ENCODE measurements around the gene PTH2. TPM values are rescaled to one million over a fixed set of nuclear protein-coding genes. Genes with fewer than 3 reads are reported as not detected.

Gene PTH2
- polyA plus RNA-seq, 3 donors = not detected

- intact Hi-C loops (cut with micrococcal nuclease) = loop anchor here in 1 of 2 donors (10.0 kb wide), 1 partner anchor 53 kb away; no protein-coding TSS in a partner anchor
- H3K27ac ChIP-seq (ENCODE audit: low read depth in 1 of 2, low read length in 2 of 2) = no peak overlapping the region
- H3K36me3 Mint-ChIP-seq = peaks cover 0 to 23% of the 10 kb centered on the region in 2 donors
- H3K9me3 ChIP-seq (replicated peaks in 1 of 2; ENCODE audit: control insufficient read depth in 1 of 2, insufficient read depth in 1 of 2, low read length in 2 of 2) = peaks cover 7 to 51% of the 10 kb centered on the region in 2 donors
- H3K4me3 ChIP-seq (replicated peaks in 1 of 3; ENCODE audit: low read depth in 2 of 3, low read length in 3 of 3) = no peak overlapping the region
- no peaks in the 10 kb centered on the region for H4K20me1 ChIP-seq (ENCODE audit: insufficient read depth, low read length)
- WGBS (ENCODE audit: insufficient coverage) = 53% methylated on average over 7 of the region's 12 CpGs
- peaks cover 67 to 99% of the 10 kb centered on the region in 2 donors for H3K27me3 ChIP-seq (ENCODE audit: control insufficient read depth in 2 of 2, insufficient read depth in 2 of 2, low read length in 2 of 2)
- peaks cover 96 to 100% (median 97%) of the 10 kb centered on the region in 3 donors for H3K27me3 Mint-ChIP-seq (ENCODE audit: low read depth in 3 of 3)
- no peaks in the 10 kb centered on the region for H3K79me2 ChIP-seq (ENCODE audit: insufficient read depth, low read length)
- no peak overlapping the region for H3K4me2 ChIP-seq (replicated peaks; ENCODE audit: extremely low read depth, low read length, poor library complexity, severe bottlenecking)
- no peaks in the 10 kb centered on the region for H3K36me3 ChIP-seq (replicated peaks in 1 of 2; ENCODE audit: control insufficient read depth in 1 of 2, insufficient read depth in 2 of 2, low read length in 2 of 2)
- H2AFZ ChIP-seq (ENCODE audit: insufficient read depth, low read depth, low read length, poor library complexity, severe bottlenecking) = no peak overlapping the region
- H3K9ac ChIP-seq (ENCODE audit: insufficient read depth, low read length, poor library complexity, severe bottlenecking) = no peak overlapping the region
- no peak overlapping the region for H3K27ac Mint-ChIP-seq
- TF ChIP-seq, protein P1, sequence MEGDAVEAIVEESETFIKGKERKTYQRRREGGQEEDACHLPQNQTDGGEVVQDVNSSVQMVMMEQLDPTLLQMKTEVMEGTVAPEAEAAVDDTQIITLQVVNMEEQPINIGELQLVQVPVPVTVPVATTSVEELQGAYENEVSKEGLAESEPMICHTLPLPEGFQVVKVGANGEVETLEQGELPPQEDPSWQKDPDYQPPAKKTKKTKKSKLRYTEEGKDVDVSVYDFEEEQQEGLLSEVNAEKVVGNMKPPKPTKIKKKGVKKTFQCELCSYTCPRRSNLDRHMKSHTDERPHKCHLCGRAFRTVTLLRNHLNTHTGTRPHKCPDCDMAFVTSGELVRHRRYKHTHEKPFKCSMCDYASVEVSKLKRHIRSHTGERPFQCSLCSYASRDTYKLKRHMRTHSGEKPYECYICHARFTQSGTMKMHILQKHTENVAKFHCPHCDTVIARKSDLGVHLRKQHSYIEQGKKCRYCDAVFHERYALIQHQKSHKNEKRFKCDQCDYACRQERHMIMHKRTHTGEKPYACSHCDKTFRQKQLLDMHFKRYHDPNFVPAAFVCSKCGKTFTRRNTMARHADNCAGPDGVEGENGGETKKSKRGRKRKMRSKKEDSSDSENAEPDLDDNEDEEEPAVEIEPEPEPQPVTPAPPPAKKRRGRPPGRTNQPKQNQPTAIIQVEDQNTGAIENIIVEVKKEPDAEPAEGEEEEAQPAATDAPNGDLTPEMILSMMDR (IDR thresholded peaks at IDR 0.05) = no peak
- H3K4me3 Mint-ChIP-seq = peak overlapping the region in 1 of 2 donors; percentile 88
- peaks cover 10 to 20% of the 10 kb centered on the region in 2 donors for H3K4me1 ChIP-seq (ENCODE audit: control insufficient read depth in 1 of 2, insufficient read depth in 2 of 2, low read length in 2 of 2)
- peaks cover 0 to 41% (median 22%) of the 10 kb centered on the region in 7 donors for H3K9me3 Mint-ChIP-seq
- DNase-seq = no peak
- peaks cover 32% of the 10 kb centered on the region for H3K4me1 Mint-ChIP-seq
Observed at GRCh38 chr19:49427339-49427738, 4.1 kb upstream of the PTH2 start.

GRCh38 chr19:49425922-49426592, 2.8 kb upstream of the PTH2 start:
- Histone ChIP-seq H2AFZ (ENCODE audit: insufficient read depth, low read depth, low read length, poor library complexity, severe bottlenecking) (no peak overlapping the region), H3K79me2 (ENCODE audit: insufficient read depth, low read length) (no peaks in the 10 kb centered on the region), H3K4me1 (ENCODE audit: control insufficient read depth in 1 of 2, insufficient read depth in 2 of 2, low read length in 2 of 2) (peaks cover 12 to 26% of the 10 kb centered on the region in 2 donors), H3K27ac (ENCODE audit: low read depth in 1 of 2, low read length in 2 of 2) (no peak overlapping the region), H3K36me3 (replicated peaks in 1 of 2; ENCODE audit: control insufficient read depth in 1 of 2, insufficient read depth in 2 of 2, low read length in 2 of 2) (no peaks in the 10 kb centered on the region), H4K20me1 (ENCODE audit: insufficient read depth, low read length) (no peaks in the 10 kb centered on the region), H3K4me2 (replicated peaks; ENCODE audit: extremely low read depth, low read length, poor library complexity, severe bottlenecking) (no peak overlapping the region), H3K4me3 (replicated peaks in 1 of 3; ENCODE audit: low read depth in 2 of 3, low read length in 3 of 3) (no peak overlapping the region), H3K27me3 (ENCODE audit: control insufficient read depth in 2 of 2, insufficient read depth in 2 of 2, low read length in 2 of 2) (peaks cover 74 to 99% of the 10 kb centered on the region in 2 donors), H3K9me3 (replicated peaks in 1 of 2; ENCODE audit: control insufficient read depth in 1 of 2, insufficient read depth in 1 of 2, low read length in 2 of 2) (peaks cover 3 to 45% of the 10 kb centered on the region in 2 donors), H3K9ac (ENCODE audit: insufficient read depth, low read length, poor library complexity, severe bottlenecking) (no peak overlapping the region)
- intact Hi-C loops (cut with micrococcal nuclease) = loop anchor here in 1 of 2 donors (10.0 kb wide), 1 partner anchor 51 kb away; no protein-coding TSS in a partner anchor
- H3K27me3 Mint-ChIP-seq (ENCODE audit: low read depth in 3 of 3) = peaks cover 96 to 100% (median 97%) of the 10 kb centered on the region in 3 donors
- no peak overlapping the region for H3K27ac Mint-ChIP-seq
- no peak for DNase-seq
- WGBS (ENCODE audit: insufficient coverage) = 6% methylated on average over 27 of the region's 30 CpGs
- peaks cover 39% of the 10 kb centered on the region for H3K4me1 Mint-ChIP-seq
- peaks cover 0 to 39% (median 16%) of the 10 kb centered on the region in 7 donors for H3K9me3 Mint-ChIP-seq
- peaks cover 0 to 27% of the 10 kb centered on the region in 2 donors for H3K36me3 Mint-ChIP-seq
- TF ChIP-seq, protein P1 (IDR thresholded peaks at IDR 0.05) = no peak
- peak overlapping the region in 1 of 2 donors; percentile 88 for H3K4me3 Mint-ChIP-seq
